Esophagus (tissue), 2 donors: ENCODE results near the gene GGA1. TPM values are rescaled to one million over a fixed set of nuclear protein-coding genes. Genes with fewer than 3 reads are reported as not detected.

Source experiments
- H3K27ac ChIP-seq, 2 donors: one replicate each; pipeline ENCODE4 v1.5.1; 2013; ENCODE audit warnings: low read depth in 2 of 2, mild to moderate bottlenecking in 2 of 2, inconsistent platforms in 1 of 2, low read length in 1 of 2, moderate library complexity in 1 of 2
- H3K27me3 ChIP-seq, 2 donors: one replicate each; pipeline ENCODE4 v1.6.1; 2013; ENCODE audit warnings: low read length in 2 of 2, control low read depth in 1 of 2, mild to moderate bottlenecking in 1 of 2; ENCODE audit not compliant: insufficient read depth in 2 of 2, control insufficient read depth in 1 of 2
- H3K36me3 ChIP-seq, 2 donors: one replicate each; pipeline ENCODE4 v1.6.1; 2013; ENCODE audit warnings: low read length in 1 of 2; ENCODE audit not compliant: control insufficient read depth in 2 of 2, insufficient read depth in 2 of 2
- H3K4me1 ChIP-seq, 2 donors: one replicate each; pipeline ENCODE4 v1.6.1; 2013; ENCODE audit warnings: low read length in 1 of 2; ENCODE audit not compliant: control insufficient read depth in 2 of 2, insufficient read depth in 2 of 2
- H3K4me3 ChIP-seq, 2 donors: one replicate each; pipeline ENCODE4 v1.5.1; 2013; ENCODE audit warnings: low read length in 2 of 2, mild to moderate bottlenecking in 2 of 2, low read depth in 1 of 2, moderate library complexity in 1 of 2
- H3K9me3 ChIP-seq, 2 donors: one replicate each; pipeline ENCODE4 v1.6.1; 2013; ENCODE audit warnings: mild to moderate bottlenecking in 2 of 2, low read depth in 1 of 2, low read length in 1 of 2, moderate library complexity in 1 of 2; ENCODE audit not compliant: control insufficient read depth in 2 of 2, insufficient read depth in 1 of 2
- WGBS, 2 donors: extraction: QIAGEN DNeasy Blood & Tissue Kit; methylation state at CpG; one replicate each; pipeline ENCODE4 v1.1.7; 2013; 5-methylcytosine and 5-hydroxymethylcytosine counted together
- polyA plus RNA-seq, 2 donors: library from polyadenylated mRNA; stranded (reverse); fragments of 200-250 nt; gene quantifications; one replicate each; pipeline ENCODE4 v1.2.3, GENCODE V29; 2013
- donor health status: healthy with polysubstance abuse.
- donor health status: Bipolar disorder and iron deficiency.

Gene GGA1, protein sequence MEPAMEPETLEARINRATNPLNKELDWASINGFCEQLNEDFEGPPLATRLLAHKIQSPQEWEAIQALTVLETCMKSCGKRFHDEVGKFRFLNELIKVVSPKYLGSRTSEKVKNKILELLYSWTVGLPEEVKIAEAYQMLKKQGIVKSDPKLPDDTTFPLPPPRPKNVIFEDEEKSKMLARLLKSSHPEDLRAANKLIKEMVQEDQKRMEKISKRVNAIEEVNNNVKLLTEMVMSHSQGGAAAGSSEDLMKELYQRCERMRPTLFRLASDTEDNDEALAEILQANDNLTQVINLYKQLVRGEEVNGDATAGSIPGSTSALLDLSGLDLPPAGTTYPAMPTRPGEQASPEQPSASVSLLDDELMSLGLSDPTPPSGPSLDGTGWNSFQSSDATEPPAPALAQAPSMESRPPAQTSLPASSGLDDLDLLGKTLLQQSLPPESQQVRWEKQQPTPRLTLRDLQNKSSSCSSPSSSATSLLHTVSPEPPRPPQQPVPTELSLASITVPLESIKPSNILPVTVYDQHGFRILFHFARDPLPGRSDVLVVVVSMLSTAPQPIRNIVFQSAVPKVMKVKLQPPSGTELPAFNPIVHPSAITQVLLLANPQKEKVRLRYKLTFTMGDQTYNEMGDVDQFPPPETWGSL
- polyA plus RNA-seq, result 10 to 100 TPM; 34.2 to 55.6 TPM

DNA sequence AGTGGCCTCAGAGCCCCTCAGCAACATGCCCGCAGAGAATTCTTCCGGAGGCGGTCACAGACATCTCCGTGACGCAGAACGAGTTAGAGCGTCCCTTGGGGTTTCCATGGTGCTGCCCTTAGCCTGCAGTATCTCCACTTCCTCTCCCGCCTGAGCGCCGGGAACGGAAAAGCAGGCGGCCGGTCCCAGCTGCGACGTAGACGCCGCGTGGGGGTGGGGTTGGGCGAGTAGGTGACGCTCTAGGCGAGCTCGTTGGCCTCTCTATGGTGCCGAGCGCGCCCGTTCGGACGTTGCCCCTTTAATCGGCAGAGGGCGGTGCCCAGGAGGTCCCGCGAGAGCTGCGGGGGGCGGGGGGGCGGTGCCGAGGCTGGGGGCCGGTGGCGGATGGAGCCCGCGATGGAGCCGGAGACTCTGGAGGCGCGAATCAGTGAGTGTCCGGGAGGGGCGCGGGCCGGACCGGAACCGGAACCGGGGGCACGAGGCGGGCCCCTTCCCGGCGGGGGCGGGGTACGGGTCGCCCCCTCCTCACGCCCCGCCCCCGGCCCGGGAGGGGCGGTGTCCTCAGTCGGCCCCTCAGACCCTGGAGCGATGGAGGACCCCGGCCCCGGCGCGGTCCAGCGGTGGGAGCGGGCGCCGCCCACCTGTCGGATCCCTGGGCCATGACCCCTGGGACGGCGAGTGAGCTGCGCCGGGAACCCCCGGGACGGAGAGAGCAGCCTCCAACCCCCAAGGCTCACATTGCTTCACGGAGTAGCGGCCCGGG is at the start of gene GGA1:
Gene GGA1 (plus strand): TSS at position 358 of the 763 bp plus-strand sequence. CDS start 27 bp downstream, at position 385.
- Histone ChIP-seq H3K27me3 (no peaks in the 10 kb centered on the region), H3K9me3 (no peaks in the 10 kb centered on the region), H3K4me1 (peaks cover 12 to 17% of the 10 kb centered on the region in 2 donors), H3K27ac (peak within 1 kb of the TSS; percentile 96 to 98), H3K36me3 (no peaks in the 10 kb centered on the region), H3K4me3 (peak within 1 kb of the TSS; percentile 89 to 91)
- WGBS, 2 donors, result 0% methylated on average over 42 to 82 of the region's 82 CpGs

DNA sequence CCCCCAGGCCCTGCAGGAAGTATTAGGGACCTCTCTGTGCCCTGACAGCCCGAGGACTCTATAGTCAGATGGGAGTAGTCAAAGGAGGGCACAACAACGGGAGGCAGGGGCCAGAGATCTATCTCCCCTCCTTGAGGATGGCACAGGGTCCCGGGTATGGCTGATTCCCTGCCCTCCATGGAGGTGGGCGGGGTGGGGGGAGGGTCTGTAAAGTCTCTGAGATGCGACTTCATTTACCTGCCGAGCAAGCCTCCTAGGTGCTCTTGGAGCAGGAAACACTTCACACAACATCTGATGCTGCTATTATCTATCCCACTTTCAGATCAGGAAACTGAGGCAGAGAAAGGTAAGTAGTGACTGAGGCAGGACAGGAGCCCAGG is 49.1 kb upstream of the GGA1 start:
- Histone ChIP-seq H3K27me3 (no peaks in the 10 kb centered on the region), H3K4me3 (peak overlapping the region; percentile 32 to 79), H3K9me3 (no peaks in the 10 kb centered on the region), H3K4me1 (peaks cover 14 to 32% of the 10 kb centered on the region in 2 donors), H3K36me3 (peaks cover 0 to 3% of the 10 kb centered on the region in 2 donors), H3K27ac (peak overlapping the region; percentile 96 to 97)
- 68 to 80% methylated on average over 6 of the region's 6 CpGs for WGBS, 2 donors

DNA sequence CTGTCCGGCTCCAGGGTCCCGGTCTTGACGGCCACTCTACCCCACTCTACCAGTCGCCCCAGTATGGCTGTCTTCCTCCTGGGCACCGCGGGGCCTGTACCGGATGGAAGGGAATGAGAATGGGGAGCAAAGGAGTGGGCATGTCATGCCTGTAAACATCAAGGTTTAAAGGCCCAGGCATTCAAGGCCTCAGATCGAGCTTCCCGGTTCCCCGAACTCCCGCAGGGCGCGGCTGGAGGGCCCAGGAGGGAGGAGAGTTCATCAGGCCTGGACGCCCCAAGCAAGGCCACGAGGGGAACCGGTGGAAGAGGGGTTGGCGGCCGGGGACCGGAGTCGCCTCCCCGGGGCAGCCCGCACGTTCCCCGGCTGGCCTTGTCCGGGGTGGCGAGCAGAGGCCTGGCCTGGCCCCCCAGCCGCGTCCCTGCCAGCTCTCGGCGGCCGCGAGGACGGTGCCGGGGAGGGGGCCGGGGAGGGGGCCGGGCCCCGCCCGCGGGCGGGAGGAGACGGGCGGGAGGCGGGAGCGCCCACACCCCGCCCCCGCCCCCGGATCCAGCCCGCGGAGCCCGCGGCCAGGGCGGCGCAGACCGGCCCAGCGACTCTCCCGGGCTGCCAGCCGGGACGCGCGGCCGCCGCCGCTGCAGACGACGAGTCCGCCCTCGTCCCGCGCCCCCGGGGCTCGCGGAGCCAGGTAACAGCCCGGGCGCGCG is 48.6 kb upstream of the GGA1 start, which contains the start of gene CDC42EP1:
Gene CDC42EP1 (plus strand): TSS at position 580 of the 707 bp plus-strand sequence. CDS start 5,870 bp downstream, outside the sequence.
- H3K36me3 ChIP-seq, result peaks cover 0 to 4% of the 10 kb centered on the region in 2 donors
- 7 to 8% methylated on average over 39 to 76 of the region's 76 CpGs for WGBS, 2 donors
- H3K9me3 ChIP-seq, result no peaks in the 10 kb centered on the region
- no peaks in the 10 kb centered on the region for H3K27me3 ChIP-seq
- peak within 1 kb of the TSS; percentile 96 to 97 for H3K27ac ChIP-seq
- H3K4me1 ChIP-seq, result peaks cover 14 to 34% of the 10 kb centered on the region in 2 donors
- peak within 1 kb of the TSS; percentile 78 to 79 for H3K4me3 ChIP-seq

DNA sequence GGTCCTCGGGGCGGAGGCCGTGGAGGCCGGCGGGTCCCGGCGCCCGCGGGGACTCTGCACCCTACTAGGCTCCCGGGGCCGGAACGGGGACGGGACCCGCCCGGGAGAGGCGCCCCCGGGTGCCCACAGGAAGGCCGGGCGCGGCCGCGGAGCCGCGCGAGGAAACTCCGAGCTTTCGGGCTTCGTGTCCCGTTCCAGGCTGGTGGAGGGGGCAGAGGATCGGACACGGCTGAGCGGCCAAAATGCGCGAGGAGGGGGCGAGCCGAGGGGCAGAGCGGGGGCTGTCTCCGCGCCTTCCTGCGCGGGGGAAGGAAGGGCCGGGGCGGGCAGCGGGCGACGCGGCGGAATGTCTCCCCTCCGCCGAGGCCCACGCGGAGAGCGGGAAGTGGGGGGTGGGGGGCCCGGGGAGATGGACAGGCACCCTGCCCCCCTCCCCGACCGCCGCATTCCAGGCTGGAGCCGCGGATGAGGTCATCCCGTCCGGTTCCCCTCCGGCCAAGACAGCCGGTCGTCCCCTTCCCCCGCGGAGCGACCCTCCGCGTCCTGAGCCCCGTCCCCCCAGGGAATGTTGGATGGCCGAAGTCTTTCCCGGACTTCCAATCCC is 47.9 kb upstream of the GGA1 start:
- Histone ChIP-seq H3K9me3 (no peaks in the 10 kb centered on the region), H3K4me3 (peak overlapping the region; percentile 78 to 79), H3K27ac (peak overlapping the region; percentile 96 to 97), H3K4me1 (peaks cover 14 to 31% of the 10 kb centered on the region in 2 donors), H3K27me3 (no peaks in the 10 kb centered on the region), H3K36me3 (peaks cover 0 to 5% of the 10 kb centered on the region in 2 donors)
- 0 to 1% methylated on average over 64 to 72 of the region's 72 CpGs for WGBS, 2 donors

DNA sequence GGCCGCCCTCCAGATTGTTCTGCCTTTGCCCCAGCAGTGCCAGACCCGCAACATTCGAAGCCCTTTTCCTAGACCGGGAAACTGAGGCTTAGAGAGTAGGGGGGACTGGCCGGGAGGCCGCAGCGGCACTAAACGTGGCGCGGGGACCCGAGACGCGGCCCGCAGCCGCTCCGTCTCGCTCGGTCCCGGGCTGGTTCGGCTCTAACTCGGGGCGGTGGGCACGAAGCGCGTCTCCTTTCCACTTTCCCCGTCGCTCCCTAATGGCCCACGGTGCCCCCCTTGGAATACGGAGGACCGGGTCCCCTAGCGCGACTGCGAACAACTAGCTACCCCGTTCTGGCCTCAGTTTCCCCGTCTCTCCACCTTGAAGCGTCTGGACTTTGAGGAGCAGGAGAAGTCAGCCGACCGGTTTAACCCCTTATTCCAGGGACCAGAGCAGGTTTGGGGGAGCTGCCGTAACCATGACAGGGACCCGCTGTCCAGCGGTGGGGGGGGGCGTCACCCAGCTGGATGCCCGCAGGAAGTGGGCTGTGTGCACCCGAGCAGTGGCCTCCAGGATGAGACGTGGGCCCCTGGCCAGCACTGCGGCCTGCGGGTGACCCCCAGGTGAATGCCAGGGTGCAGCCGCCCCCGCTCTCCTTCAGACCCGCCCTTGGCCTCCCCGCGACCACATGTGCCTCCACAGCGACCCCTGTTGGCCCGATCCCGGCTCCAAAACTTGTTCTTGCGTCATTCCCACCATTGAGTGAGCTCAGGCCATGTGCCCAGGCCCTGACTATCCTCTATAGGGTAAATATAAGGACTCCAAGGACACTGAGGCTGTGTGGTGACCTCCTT is 47.2 kb upstream of the GGA1 start:
- H3K4me3 ChIP-seq, result peak overlapping the region; percentile 78 to 79
- H3K36me3 ChIP-seq, result peaks cover 5 to 11% of the 10 kb centered on the region in 2 donors
- H3K27me3 ChIP-seq, result no peaks in the 10 kb centered on the region
- peaks cover 18 to 31% of the 10 kb centered on the region in 2 donors for H3K4me1 ChIP-seq
- 1 to 2% methylated on average over 52 to 56 of the region's 56 CpGs for WGBS, 2 donors
- peak overlapping the region; percentile 96 to 97 for H3K27ac ChIP-seq
- no peaks in the 10 kb centered on the region for H3K9me3 ChIP-seq

DNA sequence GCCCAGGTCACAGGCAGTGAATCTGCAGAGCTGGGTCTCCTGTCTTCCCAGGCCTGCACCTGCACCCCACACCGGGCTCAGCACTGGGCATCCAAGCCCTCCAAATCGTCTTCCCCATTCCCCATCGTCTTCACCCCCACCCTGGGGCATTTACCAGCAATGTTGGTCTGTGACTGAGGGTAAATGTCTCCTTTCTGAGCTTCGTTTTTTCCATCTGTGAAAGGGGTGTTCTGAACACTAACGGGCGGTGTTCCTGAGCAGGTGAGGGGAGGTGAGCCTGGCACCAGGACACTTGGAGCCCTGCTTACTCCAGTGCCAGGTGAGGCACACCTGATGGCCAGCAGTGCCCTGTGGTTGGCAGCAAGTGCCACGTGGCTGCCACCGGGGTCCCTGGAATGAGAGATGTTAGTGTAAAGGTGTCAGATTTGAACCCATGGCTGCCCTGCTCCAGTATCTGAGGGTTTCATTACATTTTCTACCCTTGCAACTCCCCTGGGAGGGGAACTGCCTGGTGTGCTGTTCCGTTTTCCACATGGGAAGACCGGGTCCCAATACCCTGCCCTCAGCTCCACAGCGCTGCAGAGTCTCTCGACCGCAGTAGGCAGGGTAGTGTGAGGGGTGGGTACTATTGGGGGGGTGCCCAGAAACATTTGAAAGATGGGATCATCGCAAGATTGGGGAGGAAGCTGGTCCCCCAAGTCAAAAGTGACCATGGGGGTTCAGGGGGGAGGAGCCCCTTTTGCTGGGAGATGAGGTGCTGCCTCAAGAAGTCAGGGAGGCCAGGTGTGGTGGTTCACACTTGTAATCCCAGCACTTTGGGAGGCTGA is 46.4 kb upstream of the GGA1 start:
- H3K27me3 ChIP-seq, result no peaks in the 10 kb centered on the region
- H3K27ac ChIP-seq, result peak overlapping the region; percentile 85 to 97
- peak overlapping the region; percentile 78 to 79 for H3K4me3 ChIP-seq
- peaks cover 5 to 17% of the 10 kb centered on the region in 2 donors for H3K36me3 ChIP-seq
- WGBS, 2 donors, result 59 to 67% methylated on average over 14 of the region's 14 CpGs
- H3K4me1 ChIP-seq, result peaks cover 16 to 29% of the 10 kb centered on the region in 2 donors
- no peaks in the 10 kb centered on the region for H3K9me3 ChIP-seq

DNA sequence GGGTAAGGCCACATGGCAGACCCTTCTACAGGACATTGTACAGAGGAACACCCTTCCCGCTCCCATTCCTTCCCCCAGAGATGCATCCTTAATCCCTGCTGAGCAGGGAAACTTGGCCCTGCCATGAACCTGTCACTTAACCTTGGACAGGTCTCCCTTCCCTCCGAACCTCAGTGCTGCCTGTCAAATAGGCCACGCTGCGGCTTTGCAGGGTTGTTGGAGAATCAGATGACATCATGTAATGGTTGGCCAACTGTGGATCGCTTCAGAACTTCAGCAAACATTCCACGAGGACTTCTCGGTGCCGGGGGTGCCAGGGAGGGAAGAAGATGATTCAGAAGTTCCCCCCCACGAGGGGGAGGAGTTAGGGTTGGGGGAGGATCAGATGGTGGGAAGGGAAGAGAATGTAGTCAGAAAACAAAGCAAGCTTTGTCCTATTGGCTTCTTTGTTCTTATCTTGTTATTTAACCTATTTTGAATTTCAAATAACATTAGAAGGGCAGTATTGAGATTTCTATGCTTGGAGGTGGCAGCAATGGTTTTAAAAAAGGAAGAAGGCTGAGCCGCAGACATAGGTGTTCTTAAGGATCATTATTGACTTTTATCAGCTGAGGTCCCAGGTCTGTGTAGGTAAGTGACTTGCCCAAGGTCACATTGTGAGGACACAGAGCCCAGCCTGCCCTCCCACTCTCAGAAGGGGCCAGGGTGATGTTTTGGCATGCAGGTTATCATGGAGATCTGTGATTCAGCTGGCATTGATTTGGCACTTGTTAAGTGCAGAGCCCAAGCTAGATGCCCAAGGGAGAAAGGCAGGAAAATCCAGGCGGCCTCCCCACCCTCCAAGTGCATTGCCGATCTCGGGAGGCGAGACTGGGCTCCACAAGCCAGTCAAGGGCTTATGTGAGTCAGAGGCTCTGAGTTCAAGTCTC is 45.2 kb upstream of the GGA1 start:
- Histone ChIP-seq H3K4me1 (peaks cover 16 to 35% of the 10 kb centered on the region in 2 donors), H3K27ac (peak overlapping the region; percentile 85 to 97), H3K27me3 (no peaks in the 10 kb centered on the region), H3K9me3 (no peaks in the 10 kb centered on the region), H3K4me3 (peak overlapping the region in 1 of 2 donors; percentile 24), H3K36me3 (peaks cover 5 to 24% of the 10 kb centered on the region in 2 donors)
- 21 to 28% methylated on average over 14 of the region's 14 CpGs for WGBS, 2 donors
